Fibroblast of lung (primary cell): ENCODE measurements around the gene ATPAF2.

Experiments
- EZH2 ChIP-seq: IDR thresholded peaks from 2 replicates; pipeline ENCODE4 v1.5.1; 2012; ENCODE audit warnings: low read length, control low read depth, mild to moderate bottlenecking; ENCODE audit errors: missing control alignments
- TF ChIP-seq, protein P1 (sequence below), 2 donors: IDR thresholded peaks in 1 of 2; conservative IDR thresholded peaks in 1 of 2; 1 replicate in 1 of 2; 2 replicates in 1 of 2; pipeline ENCODE4 v1.5.1; 2011 to 2012; ENCODE audit warnings: low read length in 2 of 2, control low read depth in 1 of 2, inconsistent platforms in 1 of 2, low read depth in 1 of 2, mild to moderate bottlenecking in 1 of 2

DNA sequence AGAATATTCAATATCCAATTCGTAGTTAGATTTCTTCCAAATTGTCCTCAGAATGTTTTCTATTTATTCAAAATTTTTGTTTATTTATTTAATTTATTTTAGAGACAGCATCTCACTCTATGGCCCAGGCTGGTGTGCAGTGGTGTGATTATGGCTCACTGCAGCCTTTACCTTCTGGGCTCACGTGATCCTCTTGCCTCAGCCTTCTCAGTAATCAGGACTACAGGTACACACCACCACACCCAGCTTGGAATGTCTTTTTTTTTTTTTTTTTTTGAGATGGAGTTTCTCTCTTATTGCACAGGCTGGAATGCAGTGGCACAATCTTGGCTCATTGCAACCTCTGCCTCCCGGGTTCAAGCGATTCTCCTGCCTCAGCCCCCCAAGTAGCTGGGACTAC is 45.3 kb upstream of the ATPAF2 start:
- TF ChIP-seq, protein P1, sequence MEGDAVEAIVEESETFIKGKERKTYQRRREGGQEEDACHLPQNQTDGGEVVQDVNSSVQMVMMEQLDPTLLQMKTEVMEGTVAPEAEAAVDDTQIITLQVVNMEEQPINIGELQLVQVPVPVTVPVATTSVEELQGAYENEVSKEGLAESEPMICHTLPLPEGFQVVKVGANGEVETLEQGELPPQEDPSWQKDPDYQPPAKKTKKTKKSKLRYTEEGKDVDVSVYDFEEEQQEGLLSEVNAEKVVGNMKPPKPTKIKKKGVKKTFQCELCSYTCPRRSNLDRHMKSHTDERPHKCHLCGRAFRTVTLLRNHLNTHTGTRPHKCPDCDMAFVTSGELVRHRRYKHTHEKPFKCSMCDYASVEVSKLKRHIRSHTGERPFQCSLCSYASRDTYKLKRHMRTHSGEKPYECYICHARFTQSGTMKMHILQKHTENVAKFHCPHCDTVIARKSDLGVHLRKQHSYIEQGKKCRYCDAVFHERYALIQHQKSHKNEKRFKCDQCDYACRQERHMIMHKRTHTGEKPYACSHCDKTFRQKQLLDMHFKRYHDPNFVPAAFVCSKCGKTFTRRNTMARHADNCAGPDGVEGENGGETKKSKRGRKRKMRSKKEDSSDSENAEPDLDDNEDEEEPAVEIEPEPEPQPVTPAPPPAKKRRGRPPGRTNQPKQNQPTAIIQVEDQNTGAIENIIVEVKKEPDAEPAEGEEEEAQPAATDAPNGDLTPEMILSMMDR (conservative IDR thresholded peaks at IDR 0.05 in 1 of 2, IDR thresholded peaks at IDR 0.05 in 1 of 2; ENCODE audit: low read depth in 1 of 2, low read length in 2 of 2), result no peak
- no peak for TF ChIP-seq EZH2
